Keratinocyte (primary cell): Measurements from ENCODE around the gene OR6M1. TPM values are rescaled to one million over a fixed set of nuclear protein-coding genes. Genes with fewer than 3 reads are reported as not detected.

Source experiments
- DNase-seq: peaks from one replicate; pipeline ENCODE4 v3.0.0-alpha.2; 2011; ENCODE audit warnings: low read depth, missing footprints, low spot score
- FAIRE-seq: peaks from 2 replicates; lab custom pipeline; 2011; peaks lifted over from hg19 to GRCh38; lab: Jason Lieb, UNC
- H2AFZ ChIP-seq: 2 replicates; pipeline ENCODE4 v1.6.0; 2012; ENCODE audit warnings: low read length, control low read depth, inconsistent platforms; ENCODE audit not compliant: control insufficient read depth
- H3K27ac ChIP-seq: 2 replicates; pipeline ENCODE4 v1.5.1; 2011; ENCODE audit warnings: low read length; ENCODE audit not compliant: control insufficient read depth, insufficient read depth
- H3K27me3 ChIP-seq: 3 replicates; pipeline ENCODE4 v1.6.0; 2011; ENCODE audit warnings: low read length; ENCODE audit not compliant: control insufficient read depth, insufficient read depth; ENCODE audit errors: extremely low read depth
- H3K36me3 ChIP-seq, 2 experiments: 2 replicates in 1 of 2; 3 replicates in 1 of 2; pipeline ENCODE4 v1.5.1; 2011; ENCODE audit warnings: low read length in 2 of 2, mild to moderate bottlenecking in 1 of 2; ENCODE audit not compliant: control insufficient read depth in 2 of 2, insufficient read depth in 2 of 2; ENCODE audit errors: extremely low read depth in 1 of 2
- H3K4me1 ChIP-seq: 3 replicates; pipeline ENCODE4 v1.5.1; 2011; ENCODE audit warnings: low read length; ENCODE audit not compliant: control insufficient read depth, insufficient read depth; ENCODE audit errors: extremely low read depth
- H3K4me2 ChIP-seq: 3 replicates; pipeline ENCODE4 v1.6.0; 2011; ENCODE audit warnings: low read depth, low read length; ENCODE audit not compliant: control insufficient read depth, insufficient read depth; ENCODE audit errors: extremely low read depth
- H3K4me3 ChIP-seq, 3 experiments: fragments of 200-600 bp in 1 of 3; sonication (generic) in 1 of 3; 2 replicates in 2 of 3; 3 replicates in 1 of 3; pipeline ENCODE4 v1.5.1; 2011 to 2016; ENCODE audit warnings: low read length in 3 of 3, mild to moderate bottlenecking in 3 of 3, control low read depth in 2 of 3, inconsistent platforms in 1 of 3, low read depth in 1 of 3, mixed read lengths in 1 of 3, mixed run types in 1 of 3, moderate library complexity in 1 of 3; ENCODE audit not compliant: control insufficient read depth in 2 of 3, insufficient read depth in 2 of 3; ENCODE audit errors: extremely low read depth in 1 of 3
- H3K79me2 ChIP-seq: 2 replicates; pipeline ENCODE4 v1.6.0; 2012; ENCODE audit warnings: low read length; ENCODE audit not compliant: control insufficient read depth, insufficient read depth
- H3K9ac ChIP-seq: 3 replicates; pipeline ENCODE4 v1.6.0; 2011; ENCODE audit warnings: low read length; ENCODE audit not compliant: control insufficient read depth, insufficient read depth; ENCODE audit errors: extremely low read depth
- H3K9me1 ChIP-seq: 3 replicates; pipeline ENCODE4 v1.6.0; 2011; ENCODE audit warnings: low read length; ENCODE audit not compliant: control insufficient read depth, insufficient read depth; ENCODE audit errors: extremely low read depth
- H3K9me3 ChIP-seq: 2 replicates; pipeline ENCODE4 v1.5.1; 2012; ENCODE audit warnings: low read depth, low read length; ENCODE audit not compliant: control insufficient read depth
- H4K20me1 ChIP-seq: 3 replicates; pipeline ENCODE4 v1.6.0; 2011; ENCODE audit warnings: low read length; ENCODE audit not compliant: control insufficient read depth, insufficient read depth; ENCODE audit errors: extremely low read depth
- EZH2 ChIP-seq: IDR thresholded peaks from one replicate; pipeline ENCODE4 v1.6.1; 2012; ENCODE audit warnings: inconsistent platforms, mild to moderate bottlenecking, low read length, moderate library complexity
- dilution Hi-C: fragments of 300-500 bp; cut with MboI; formaldehyde crosslinking; loops from one replicate; pipeline ENCODE4 v1.7.0; 2020; ENCODE audit warnings: low sequenced_read_pairs; ENCODE audit not compliant: extremely low pct_ligation_motif_present
- polyA plus RNA-seq, 5 experiments: library from polyadenylated mRNA; depleted of rRNA in 3 of 5; stranded (reverse) in 3 of 5; stranded (forward) in 1 of 5; unstranded in 1 of 5; fragments of >200 nt; gene quantifications; 1 replicate in 1 of 5; 2 replicates in 3 of 5; 3 replicates in 1 of 5; pipeline versions ENCODE4 v1.2.1 to v1.2.3, GENCODE V29; 2011 to 2012; ENCODE audit warnings: missing spikeins in 2 of 5, low read depth in 1 of 5, low replicate concordance in 1 of 5
- TF ChIP-seq, protein P1 (sequence below), 3 experiments: IDR thresholded peaks in 1 of 3; conservative IDR thresholded peaks in 1 of 3; optimal IDR thresholded peaks in 1 of 3; 2 replicates in 2 of 3; 3 replicates in 1 of 3; pipeline versions ENCODE3 to v1.5.1; 2011; ENCODE audit warnings: low read length in 3 of 3, mild to moderate bottlenecking in 3 of 3, moderate library complexity in 2 of 3, control low read depth in 1 of 3, inconsistent platforms in 1 of 3; ENCODE audit not compliant: insufficient read depth in 2 of 3; ENCODE audit errors: extremely low read depth in 1 of 3

The OR6M1 gene
- polyA plus RNA-seq, 1 donor (not counting 4 experiments of a cell fraction or from before 2014, with no cell fraction given), result not detected

GRCh38 chr11:123801765-123802164 lies 4.4 kb downstream of the OR6M1 start:
- Histone ChIP-seq H3K27me3 (no peaks in the 10 kb centered on the region), H3K9me1 (no peaks in the 10 kb centered on the region), H2AFZ (no peak overlapping the region), H3K4me2 (no peak overlapping the region), H3K27ac (no peak overlapping the region), H3K4me3 (no peak overlapping the region), H3K36me3 (no peaks in the 10 kb centered on the region), H3K9ac (no peak overlapping the region), H3K79me2 (no peaks in the 10 kb centered on the region), H3K9me3 (no peaks in the 10 kb centered on the region), H4K20me1 (no peaks in the 10 kb centered on the region), H3K4me1 (no peaks in the 10 kb centered on the region)
- TF ChIP-seq, protein P1, sequence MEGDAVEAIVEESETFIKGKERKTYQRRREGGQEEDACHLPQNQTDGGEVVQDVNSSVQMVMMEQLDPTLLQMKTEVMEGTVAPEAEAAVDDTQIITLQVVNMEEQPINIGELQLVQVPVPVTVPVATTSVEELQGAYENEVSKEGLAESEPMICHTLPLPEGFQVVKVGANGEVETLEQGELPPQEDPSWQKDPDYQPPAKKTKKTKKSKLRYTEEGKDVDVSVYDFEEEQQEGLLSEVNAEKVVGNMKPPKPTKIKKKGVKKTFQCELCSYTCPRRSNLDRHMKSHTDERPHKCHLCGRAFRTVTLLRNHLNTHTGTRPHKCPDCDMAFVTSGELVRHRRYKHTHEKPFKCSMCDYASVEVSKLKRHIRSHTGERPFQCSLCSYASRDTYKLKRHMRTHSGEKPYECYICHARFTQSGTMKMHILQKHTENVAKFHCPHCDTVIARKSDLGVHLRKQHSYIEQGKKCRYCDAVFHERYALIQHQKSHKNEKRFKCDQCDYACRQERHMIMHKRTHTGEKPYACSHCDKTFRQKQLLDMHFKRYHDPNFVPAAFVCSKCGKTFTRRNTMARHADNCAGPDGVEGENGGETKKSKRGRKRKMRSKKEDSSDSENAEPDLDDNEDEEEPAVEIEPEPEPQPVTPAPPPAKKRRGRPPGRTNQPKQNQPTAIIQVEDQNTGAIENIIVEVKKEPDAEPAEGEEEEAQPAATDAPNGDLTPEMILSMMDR (optimal IDR thresholded peaks at IDR 0.05 in 1 of 3, IDR thresholded peaks at IDR 0.05 in 1 of 3, conservative IDR thresholded peaks at IDR 0.05 in 1 of 3; ENCODE audit: extremely low read depth in 1 of 3, insufficient read depth in 2 of 3, low read length in 3 of 3), result no peak
- TF ChIP-seq EZH2, result no peak
- dilution Hi-C loops, result no loop called here
- DNase-seq, result no peak
- no peak for FAIRE-seq

GRCh38 chr11:123800036-123800435 lies 6.1 kb downstream of the OR6M1 start:
- no peaks in the 10 kb centered on the region for H3K27me3 ChIP-seq
- no peaks in the 10 kb centered on the region for H3K4me1 ChIP-seq
- no peak for TF ChIP-seq EZH2
- TF ChIP-seq, protein P1 (optimal IDR thresholded peaks at IDR 0.05 in 1 of 3, IDR thresholded peaks at IDR 0.05 in 1 of 3, conservative IDR thresholded peaks at IDR 0.05 in 1 of 3; ENCODE audit: extremely low read depth in 1 of 3, insufficient read depth in 2 of 3, low read length in 3 of 3), result no peak
- H3K4me2 ChIP-seq, result no peak overlapping the region
- H3K9me3 ChIP-seq, result no peaks in the 10 kb centered on the region
- DNase-seq, result no peak
- no peak overlapping the region for H2AFZ ChIP-seq
- H3K36me3 ChIP-seq, result no peaks in the 10 kb centered on the region
- no peaks in the 10 kb centered on the region for H4K20me1 ChIP-seq
- H3K79me2 ChIP-seq, result no peaks in the 10 kb centered on the region
- H3K27ac ChIP-seq, result no peak overlapping the region
- FAIRE-seq, result no peak
- dilution Hi-C loops, result no loop called here
- H3K9ac ChIP-seq, result no peak overlapping the region
- no peaks in the 10 kb centered on the region for H3K9me1 ChIP-seq
- no peak overlapping the region for H3K4me3 ChIP-seq
